IPS-18a (cell line): ENCODE data around the gene LRFN5.
"Not testable (repeated sequence)": the region's sequence is repeated elsewhere in the genome, so short reads cannot be mapped to it uniquely, and the experiment has no call there.

ENCODE experiments used
- H3K27ac ChIP-seq: one replicate; pipeline ENCODE4 v1.5.1; 2013; ENCODE audit warnings: low read length
- H3K27me3 ChIP-seq: one replicate; pipeline ENCODE4 v1.6.1; 2013; ENCODE audit warnings: mild to moderate bottlenecking, low read length; ENCODE audit not compliant: control insufficient read depth, insufficient read depth
- H3K36me3 ChIP-seq: one replicate; pipeline ENCODE4 v1.6.1; 2013; ENCODE audit warnings: low read depth, low read length; ENCODE audit not compliant: control insufficient read depth
- H3K4me1 ChIP-seq: one replicate; pipeline ENCODE4 v1.6.1; 2013; ENCODE audit warnings: low read depth, low read length; ENCODE audit not compliant: control insufficient read depth
- H3K4me3 ChIP-seq: one replicate; pipeline ENCODE4 v1.5.1; 2013; ENCODE audit warnings: low read length
- H3K9ac ChIP-seq: one replicate; pipeline ENCODE4 v1.6.1; 2013; ENCODE audit warnings: mild to moderate bottlenecking, low read length, moderate library complexity
- H3K9me3 ChIP-seq: one replicate; pipeline ENCODE4 v1.6.1; 2013; ENCODE audit warnings: low read depth, low read length; ENCODE audit not compliant: control insufficient read depth

LRFN5 gene

DNA sequence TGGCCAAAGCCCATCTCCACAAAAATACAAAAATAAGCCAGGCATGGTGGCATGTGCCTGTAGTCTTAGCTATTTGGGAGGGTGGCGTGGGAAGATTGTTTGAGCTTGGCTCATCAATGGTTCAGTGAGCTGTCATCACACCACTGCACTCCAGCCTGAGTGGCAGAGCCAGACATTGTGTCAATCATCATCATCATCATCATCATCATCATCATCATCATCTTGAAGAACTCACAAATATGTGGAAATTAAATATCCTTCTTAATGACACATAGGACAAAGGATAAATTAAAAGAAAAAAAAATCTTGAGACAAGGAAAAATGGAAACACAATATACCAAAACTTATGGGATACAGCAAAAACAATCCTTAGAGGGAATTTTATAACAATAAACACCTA is 132.5 kb downstream of the LRFN5 start:
- Histone ChIP-seq H3K4me3 (no peak overlapping the region), H3K36me3 (no peaks in the 10 kb centered on the region), H3K27me3 (no peaks in the 10 kb centered on the region), H3K27ac (no peak overlapping the region), H3K4me1 (no peaks in the 10 kb centered on the region), H3K9ac (no peak overlapping the region), H3K9me3 (no peaks in the 10 kb centered on the region)

DNA sequence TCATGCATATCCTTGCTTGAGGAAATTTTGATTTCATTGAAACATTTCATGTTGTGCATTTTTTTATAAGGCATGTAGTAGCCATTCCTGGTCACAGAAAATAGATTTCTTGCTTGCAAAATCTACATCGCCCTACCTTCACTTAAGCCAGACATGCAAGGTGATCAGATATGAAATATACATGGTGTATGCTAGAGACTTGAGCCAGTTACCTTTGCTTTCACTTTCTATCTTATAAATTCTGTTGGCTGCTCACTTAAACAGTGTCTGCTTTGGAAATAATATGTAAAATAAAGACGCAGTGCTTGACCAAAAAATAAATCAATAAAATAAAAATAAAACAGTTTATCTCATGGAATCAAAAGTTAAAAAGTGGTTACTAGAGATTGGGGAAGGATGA is 136.5 kb downstream of the LRFN5 start:
- H3K27ac ChIP-seq: no peak overlapping the region
- no peak overlapping the region for H3K9ac ChIP-seq
- no peaks in the 10 kb centered on the region for H3K27me3 ChIP-seq
- H3K4me3 ChIP-seq: no peak overlapping the region
- H3K36me3 ChIP-seq: no peaks in the 10 kb centered on the region
- no peaks in the 10 kb centered on the region for H3K9me3 ChIP-seq
- no peaks in the 10 kb centered on the region for H3K4me1 ChIP-seq

DNA sequence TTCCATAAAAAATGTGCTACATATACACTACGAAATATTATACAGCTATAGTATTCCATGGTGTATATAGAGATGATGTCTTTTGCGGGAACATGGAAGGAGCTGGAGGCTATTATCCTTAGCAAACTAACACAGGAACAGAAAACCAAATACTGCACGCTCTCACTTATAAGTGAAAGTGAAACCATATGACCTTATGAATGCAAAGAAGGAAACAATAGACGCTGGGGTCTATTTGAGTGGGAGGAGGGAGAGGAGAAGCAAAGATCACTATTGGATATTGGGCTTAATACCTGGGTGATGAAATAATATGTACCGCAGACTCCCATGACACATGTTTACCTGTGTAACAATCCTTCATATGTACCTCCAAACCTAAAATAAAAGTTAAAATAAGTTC is 142.8 kb downstream of the LRFN5 start:
- H3K9ac ChIP-seq: no peak overlapping the region
- no peak overlapping the region for H3K27ac ChIP-seq
- H3K4me3 ChIP-seq: no peak overlapping the region

DNA sequence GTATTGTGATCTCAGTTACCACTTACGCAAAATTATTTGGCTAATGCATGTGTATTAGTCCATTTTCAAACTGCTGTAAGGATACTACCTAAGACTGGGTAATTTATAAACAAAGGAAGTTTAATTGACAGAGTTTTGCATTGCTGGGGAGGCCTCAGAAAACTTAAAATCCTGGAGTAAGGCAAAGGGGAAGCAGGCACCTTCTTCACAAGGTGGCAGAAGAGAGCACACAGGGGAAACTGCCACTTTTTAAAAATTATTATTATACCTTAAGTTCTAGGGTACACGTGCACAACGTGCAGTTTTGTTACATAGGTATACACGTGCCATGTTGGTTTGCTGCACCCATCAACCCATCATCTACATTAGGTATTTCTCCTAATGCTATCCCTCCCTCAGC is 143.9 kb downstream of the LRFN5 start:
- H3K27ac ChIP-seq, H3K9me3 ChIP-seq, H3K27me3 ChIP-seq, H3K4me3 ChIP-seq, H3K9ac ChIP-seq, H3K36me3 ChIP-seq, H3K4me1 ChIP-seq: not testable (repeated sequence)

More for the DNA sequence above, 142.8 kb downstream of the LRFN5 start:
- Histone ChIP-seq H3K9me3 (no peaks in the 10 kb centered on the region), H3K27me3 (no peaks in the 10 kb centered on the region), H3K36me3 (no peaks in the 10 kb centered on the region), H3K4me1 (no peaks in the 10 kb centered on the region)

DNA sequence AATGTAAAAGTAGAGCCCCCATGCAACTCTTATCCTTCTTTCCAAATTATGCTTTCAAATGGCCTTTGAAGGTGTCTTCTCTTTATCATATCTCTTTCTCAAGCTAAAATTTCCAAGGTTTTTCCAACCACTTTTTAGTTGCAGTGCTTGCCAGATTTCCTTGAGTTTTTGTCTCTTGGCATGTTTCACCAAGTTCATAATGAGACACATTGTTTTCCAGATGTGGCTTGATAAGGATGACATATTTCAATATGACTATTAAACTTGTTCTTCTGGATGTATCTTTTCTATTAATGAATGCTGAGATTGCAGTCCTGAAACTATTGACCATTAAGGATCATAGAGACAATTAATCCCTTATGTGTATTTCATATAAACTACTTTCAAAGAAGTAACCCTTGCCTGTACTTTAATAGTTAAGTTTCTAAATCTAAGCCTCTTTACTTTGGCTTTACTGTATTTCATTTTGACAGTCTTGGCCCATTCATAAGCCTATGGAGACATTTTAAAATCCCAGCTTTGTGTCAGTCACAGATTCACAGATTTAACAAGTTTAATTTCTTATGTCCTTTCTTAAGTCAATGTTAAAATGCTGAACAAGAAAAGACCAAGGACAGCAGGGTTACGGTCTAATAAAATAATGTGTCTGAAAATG is 151.5 kb downstream of the LRFN5 start:
- no peaks in the 10 kb centered on the region for H3K36me3 ChIP-seq
- H3K27ac ChIP-seq: no peak overlapping the region
- no peaks in the 10 kb centered on the region for H3K9me3 ChIP-seq

DNA sequence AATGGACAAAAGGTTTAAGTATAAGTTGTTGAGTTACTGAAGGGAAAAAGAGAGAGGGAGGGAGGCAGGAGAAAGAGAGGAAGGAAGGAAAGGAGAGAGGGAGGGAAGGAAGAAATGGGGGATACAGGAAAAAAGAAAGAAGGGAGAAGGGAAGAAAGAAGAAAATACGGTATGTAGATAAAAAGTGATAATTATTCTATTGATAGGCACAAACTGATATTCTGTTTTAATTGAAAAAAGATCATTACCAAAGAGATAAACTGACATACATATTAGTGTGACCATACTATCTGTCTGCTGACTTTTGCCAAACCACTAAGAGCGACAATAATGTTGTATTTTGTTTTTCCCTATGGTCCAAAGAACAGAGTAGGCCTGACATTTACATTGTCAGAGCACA is 154.5 kb downstream of the LRFN5 start:
- Histone ChIP-seq H3K4me3 (no peak overlapping the region), H3K9ac (no peak overlapping the region), H3K27ac (no peak overlapping the region), H3K9me3 (no peaks in the 10 kb centered on the region), H3K4me1 (no peaks in the 10 kb centered on the region), H3K27me3 (no peaks in the 10 kb centered on the region), H3K36me3 (no peaks in the 10 kb centered on the region)

More for the DNA sequence above, 151.5 kb downstream of the LRFN5 start:
- Histone ChIP-seq H3K4me3 (no peak overlapping the region), H3K4me1 (no peaks in the 10 kb centered on the region), H3K9ac (no peak overlapping the region), H3K27me3 (no peaks in the 10 kb centered on the region)

DNA sequence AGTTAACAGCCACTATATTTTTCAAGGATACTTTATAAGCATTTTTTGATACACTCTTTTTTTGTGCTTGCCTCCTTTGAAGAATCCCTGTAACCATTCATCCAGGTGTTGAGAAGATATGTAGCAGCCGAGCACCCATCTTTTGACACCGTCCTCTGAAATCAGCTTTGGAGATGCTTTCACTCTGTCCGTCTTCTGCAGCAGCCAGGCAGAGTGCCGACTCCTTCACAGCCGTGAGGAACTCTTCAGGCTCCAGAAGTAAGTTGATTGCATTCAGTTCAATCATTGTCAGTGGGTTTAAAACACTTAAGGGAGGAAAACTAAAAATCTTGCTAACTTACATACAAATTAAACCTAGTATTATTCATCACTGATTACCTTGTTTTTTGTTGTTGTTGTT is 160.1 kb downstream of the LRFN5 start:
- Histone ChIP-seq H3K9me3 (no peaks in the 10 kb centered on the region), H3K27me3 (no peaks in the 10 kb centered on the region), H3K9ac (no peak overlapping the region), H3K4me1 (no peaks in the 10 kb centered on the region), H3K4me3 (no peak overlapping the region), H3K36me3 (no peaks in the 10 kb centered on the region), H3K27ac (no peak overlapping the region)

DNA sequence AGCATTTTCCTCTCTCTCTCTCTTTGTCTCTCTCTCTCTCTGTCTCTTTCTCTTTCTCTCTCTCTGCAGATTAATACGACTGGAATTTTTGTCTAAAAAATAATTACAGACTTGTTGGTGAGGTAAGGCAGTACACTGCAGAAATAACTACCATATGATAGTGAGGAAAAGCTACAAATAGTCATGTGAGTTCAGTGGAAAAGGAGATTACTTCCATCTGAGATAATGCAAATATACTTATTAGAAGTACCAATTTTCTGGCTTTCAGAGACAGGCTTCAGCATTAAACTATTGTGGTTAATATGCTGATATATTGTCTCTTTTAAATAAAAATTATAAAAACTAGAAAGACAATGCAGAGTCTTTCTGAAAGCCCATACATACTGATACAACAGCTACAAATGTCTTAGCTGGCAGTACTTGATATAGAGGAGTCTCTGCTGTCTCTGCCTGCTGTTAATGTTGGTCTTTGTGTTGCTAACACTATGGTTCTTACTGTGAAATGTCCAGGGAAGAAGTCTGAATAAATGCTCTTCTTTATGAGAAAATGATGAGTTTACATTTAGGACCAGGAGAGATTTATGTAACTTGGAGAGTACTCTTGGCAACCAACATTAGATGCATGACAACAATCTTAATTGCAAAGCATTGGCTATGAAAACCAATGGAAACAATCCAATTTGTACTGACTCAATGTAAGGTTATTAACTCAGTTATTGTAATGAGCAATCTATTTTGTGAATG is 167.0 kb downstream of the LRFN5 start:
- H3K27me3 ChIP-seq: no peaks in the 10 kb centered on the region
- H3K27ac ChIP-seq: no peak overlapping the region
- no peaks in the 10 kb centered on the region for H3K36me3 ChIP-seq
- H3K9ac ChIP-seq: no peak overlapping the region
- no peaks in the 10 kb centered on the region for H3K4me1 ChIP-seq
- no peak overlapping the region for H3K4me3 ChIP-seq
- H3K9me3 ChIP-seq: no peaks in the 10 kb centered on the region

DNA sequence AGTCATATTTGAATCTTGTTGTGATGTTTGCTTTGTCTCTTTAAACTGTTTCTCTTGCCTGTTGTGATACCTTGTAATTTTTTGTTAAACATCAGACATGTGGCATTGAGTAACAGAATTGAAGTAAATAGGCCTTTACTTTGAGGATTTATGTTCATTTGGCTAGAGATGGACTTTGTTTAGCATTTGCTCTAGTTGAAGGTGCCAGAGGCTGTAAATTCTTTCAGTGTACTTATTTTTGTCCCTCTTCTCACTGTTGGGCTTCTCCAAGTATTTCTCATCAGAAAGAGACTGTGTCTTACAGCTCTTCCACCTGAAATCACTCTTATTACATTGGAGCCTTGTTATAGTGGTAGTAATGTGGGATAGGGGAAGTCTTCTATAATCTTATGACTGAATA is 175.8 kb downstream of the LRFN5 start:
- Histone ChIP-seq H3K27me3 (no peaks in the 10 kb centered on the region), H3K27ac (no peak overlapping the region), H3K36me3 (no peaks in the 10 kb centered on the region), H3K4me3 (no peak overlapping the region), H3K4me1 (no peaks in the 10 kb centered on the region), H3K9me3 (no peaks in the 10 kb centered on the region), H3K9ac (no peak overlapping the region)

DNA sequence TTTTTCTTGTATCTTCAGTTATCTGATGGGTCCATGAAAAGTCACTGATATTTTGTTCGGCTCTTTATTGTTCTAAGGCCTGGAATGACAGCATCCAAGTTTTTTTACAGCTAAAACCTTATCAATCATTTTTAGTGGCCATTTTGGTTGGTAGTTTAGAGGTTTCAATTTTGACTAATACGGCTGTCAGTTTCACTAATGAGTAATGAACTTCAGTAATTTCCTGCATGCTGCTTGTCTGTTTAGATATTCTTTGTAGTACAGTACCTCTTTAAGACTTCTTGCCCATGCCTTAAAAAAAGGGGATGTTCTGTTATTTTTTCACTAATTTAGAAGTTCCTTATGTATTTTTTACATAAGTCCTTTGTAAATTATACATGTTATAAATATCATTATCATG is 176.7 kb downstream of the LRFN5 start:
- H3K36me3 ChIP-seq: no peaks in the 10 kb centered on the region
- H3K9ac ChIP-seq: no peak overlapping the region
- H3K9me3 ChIP-seq: no peaks in the 10 kb centered on the region
- H3K27me3 ChIP-seq: no peaks in the 10 kb centered on the region
- H3K4me3 ChIP-seq: no peak overlapping the region
- H3K27ac ChIP-seq: no peak overlapping the region
- H3K4me1 ChIP-seq: no peaks in the 10 kb centered on the region

DNA sequence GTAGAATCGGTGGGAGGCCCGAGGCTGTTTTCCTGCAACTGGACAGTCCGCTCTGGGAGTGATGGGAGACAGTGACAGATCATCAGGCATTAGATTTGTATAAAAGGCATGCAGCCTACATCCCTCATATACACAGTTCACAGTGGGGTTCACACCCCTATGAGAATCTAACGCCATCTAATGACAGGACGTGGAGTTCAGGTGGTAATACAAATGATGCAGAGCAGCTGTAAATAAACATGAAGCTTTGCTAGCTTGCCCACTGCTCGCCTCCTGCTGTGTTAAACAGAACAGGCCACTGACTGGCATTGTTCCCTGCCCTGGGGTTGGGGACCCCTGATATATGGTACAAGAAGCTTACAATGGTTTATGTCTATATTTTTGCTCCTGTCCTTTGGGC is 179.0 kb downstream of the LRFN5 start:
- no peak overlapping the region for H3K4me3 ChIP-seq
- no peak overlapping the region for H3K9ac ChIP-seq
- no peaks in the 10 kb centered on the region for H3K4me1 ChIP-seq
- no peak overlapping the region for H3K27ac ChIP-seq
- no peaks in the 10 kb centered on the region for H3K36me3 ChIP-seq
- H3K27me3 ChIP-seq: no peaks in the 10 kb centered on the region
- no peaks in the 10 kb centered on the region for H3K9me3 ChIP-seq

DNA sequence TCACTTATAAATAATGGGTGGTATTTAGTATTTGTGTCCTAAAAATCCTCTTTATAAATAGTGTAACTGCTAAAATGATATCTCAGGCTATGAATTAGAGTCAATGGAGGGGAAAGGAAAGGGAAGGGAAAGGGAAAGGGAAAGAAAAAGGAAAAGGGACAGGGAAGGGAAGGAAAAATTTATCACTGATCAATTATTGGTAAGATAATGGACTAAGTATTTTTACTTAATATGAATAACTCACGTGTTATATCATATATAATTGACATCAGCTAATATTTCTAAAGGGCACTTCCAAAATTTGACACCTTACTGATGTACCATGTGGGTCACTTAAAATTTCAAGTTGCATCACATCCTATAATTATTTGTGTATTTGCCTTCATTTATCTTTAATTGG is 193.1 kb downstream of the LRFN5 start:
- H3K27me3 ChIP-seq: no peaks in the 10 kb centered on the region
- H3K4me1 ChIP-seq: no peaks in the 10 kb centered on the region
- H3K4me3 ChIP-seq: no peak overlapping the region
- no peak overlapping the region for H3K9ac ChIP-seq
- no peaks in the 10 kb centered on the region for H3K9me3 ChIP-seq
- no peak overlapping the region for H3K27ac ChIP-seq
- H3K36me3 ChIP-seq: no peaks in the 10 kb centered on the region
